K562 (cell line): ENCODE data around the gene LRRC19.

Experiments used
- ATF2 ChIP-seq: sonication (generic); formaldehyde crosslinking; IDR thresholded peaks from 2 replicates; pipeline ENCODE4 v1.8.1; 2022; ENCODE audit warnings: missing genetic modification reagents
- CBFB ChIP-seq: sonication (generic); formaldehyde crosslinking; IDR thresholded peaks from 2 replicates; pipeline ENCODE4 v1.4.0; 2020; ENCODE audit warnings: mild to moderate bottlenecking, missing genetic modification reagents
- CHD1 ChIP-seq: fragments of 200-600 bp; sonication (generic); IDR thresholded peaks from one replicate; pipeline ENCODE4 v1.6.1; 2012; ENCODE audit warnings: mild to moderate bottlenecking, moderate library complexity, low read length, inconsistent platforms
- CREB5 ChIP-seq: fragments of 250-450 bp; sonication (Bioruptor Pico); IDR thresholded peaks from 2 replicates; pipeline ENCODE4 v1.5.0; 2020; ENCODE audit warnings: mild to moderate bottlenecking
- HDGF ChIP-seq: fragments of 450-650 bp; IDR thresholded peaks from 2 replicates; pipeline ENCODE4 v1.6.1; 2016
- NR2C2 ChIP-seq, 2 experiments: fragments of 200-800 bp in 1 of 2; sonication (Bioruptor generic) in 1 of 2; sonication (generic) in 1 of 2; formaldehyde crosslinking in 1 of 2; IDR thresholded peaks; 2 replicates each; pipeline versions ENCODE4 v1.6.1 to v1.8.0; 2016 to 2022; ENCODE audit warnings: mild to moderate bottlenecking in 1 of 2, missing compliant biosample characterization in 1 of 2, missing genetic modification characterization in 1 of 2, missing genetic modification reagents in 1 of 2
- TF ChIP-seq, protein P1 (sequence below): sonication (generic); formaldehyde crosslinking; IDR thresholded peaks from 2 replicates; pipeline ENCODE4 v1.8.0; 2022; ENCODE audit warnings: missing genetic modification reagents, mild to moderate bottlenecking, borderline replicate concordance
- TF ChIP-seq, protein P2 (sequence below), 3 experiments: IDR thresholded peaks in 2 of 3; conservative IDR thresholded peaks in 1 of 3; 2 replicates each; pipeline ENCODE4 v1.5.1; 2011 to 2012; ENCODE audit warnings: low read length in 3 of 3, mild to moderate bottlenecking in 3 of 3, control low read depth in 2 of 3, improper control_type of control experiment in 1 of 3, inconsistent platforms in 1 of 3, low read depth in 1 of 3, mixed read lengths in 1 of 3, moderate library complexity in 1 of 3; ENCODE audit not compliant: insufficient read depth in 2 of 3
- TF ChIP-seq, protein P3 (sequence below): fragments of 250-450 bp; sonication (Bioruptor Pico); IDR thresholded peaks from 2 replicates; pipeline ENCODE4 v1.5.0; 2021; ENCODE audit warnings: mild to moderate bottlenecking, moderate library complexity
- TF ChIP-seq, protein P4 (sequence below): fragments of 450-650 bp; IDR thresholded peaks from 2 replicates; pipeline ENCODE4 v1.7.1; 2018; ENCODE audit warnings: mild to moderate bottlenecking, low read depth; ENCODE audit not compliant: partially characterized antibody

DNA sequence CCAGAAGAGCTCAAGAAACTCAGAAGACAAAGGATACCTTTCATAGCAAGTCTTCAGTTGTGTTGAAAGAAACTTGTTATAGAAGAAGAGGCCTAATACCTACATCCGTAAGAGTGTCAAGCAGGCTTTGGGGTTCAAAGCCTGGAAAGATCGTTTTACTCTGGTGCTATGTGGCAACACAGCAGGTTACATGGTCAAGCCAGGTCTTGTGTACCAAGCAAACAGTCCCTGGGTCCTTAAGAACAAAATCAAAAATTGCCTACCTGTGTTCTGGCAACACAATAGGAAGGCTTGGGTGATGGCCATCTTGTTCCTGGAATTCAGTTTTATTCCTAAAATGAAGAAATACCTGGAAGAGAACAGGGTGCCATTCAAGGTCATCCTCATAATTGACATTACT is 32.0 kb upstream of the LRRC19 start:
- TF ChIP-seq, protein P1, sequence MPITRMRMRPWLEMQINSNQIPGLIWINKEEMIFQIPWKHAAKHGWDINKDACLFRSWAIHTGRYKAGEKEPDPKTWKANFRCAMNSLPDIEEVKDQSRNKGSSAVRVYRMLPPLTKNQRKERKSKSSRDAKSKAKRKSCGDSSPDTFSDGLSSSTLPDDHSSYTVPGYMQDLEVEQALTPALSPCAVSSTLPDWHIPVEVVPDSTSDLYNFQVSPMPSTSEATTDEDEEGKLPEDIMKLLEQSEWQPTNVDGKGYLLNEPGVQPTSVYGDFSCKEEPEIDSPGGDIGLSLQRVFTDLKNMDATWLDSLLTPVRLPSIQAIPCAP (CRISPR knock-in tag): no peak
- TF ChIP-seq, protein P2, sequence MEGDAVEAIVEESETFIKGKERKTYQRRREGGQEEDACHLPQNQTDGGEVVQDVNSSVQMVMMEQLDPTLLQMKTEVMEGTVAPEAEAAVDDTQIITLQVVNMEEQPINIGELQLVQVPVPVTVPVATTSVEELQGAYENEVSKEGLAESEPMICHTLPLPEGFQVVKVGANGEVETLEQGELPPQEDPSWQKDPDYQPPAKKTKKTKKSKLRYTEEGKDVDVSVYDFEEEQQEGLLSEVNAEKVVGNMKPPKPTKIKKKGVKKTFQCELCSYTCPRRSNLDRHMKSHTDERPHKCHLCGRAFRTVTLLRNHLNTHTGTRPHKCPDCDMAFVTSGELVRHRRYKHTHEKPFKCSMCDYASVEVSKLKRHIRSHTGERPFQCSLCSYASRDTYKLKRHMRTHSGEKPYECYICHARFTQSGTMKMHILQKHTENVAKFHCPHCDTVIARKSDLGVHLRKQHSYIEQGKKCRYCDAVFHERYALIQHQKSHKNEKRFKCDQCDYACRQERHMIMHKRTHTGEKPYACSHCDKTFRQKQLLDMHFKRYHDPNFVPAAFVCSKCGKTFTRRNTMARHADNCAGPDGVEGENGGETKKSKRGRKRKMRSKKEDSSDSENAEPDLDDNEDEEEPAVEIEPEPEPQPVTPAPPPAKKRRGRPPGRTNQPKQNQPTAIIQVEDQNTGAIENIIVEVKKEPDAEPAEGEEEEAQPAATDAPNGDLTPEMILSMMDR (IDR thresholded peaks at IDR 0.05 in 2 of 3, conservative IDR thresholded peaks at IDR 0.05 in 1 of 3; ENCODE audit: insufficient read depth in 2 of 3, low read depth in 1 of 3, low read length in 3 of 3): no peak
- TF ChIP-seq CREB5 (no peak), ATF2 (CRISPR knock-in tag) (no peak), HDGF (no peak), CHD1 (no peak), CBFB (CRISPR knock-in tag) (no peak), NR2C2 (CRISPR knock-in tag; IDR thresholded peaks at IDR 0.05) (no peak), NR2C2 (tag; IDR thresholded peaks at IDR 0.05) (no peak)
- TF ChIP-seq, protein P3, sequence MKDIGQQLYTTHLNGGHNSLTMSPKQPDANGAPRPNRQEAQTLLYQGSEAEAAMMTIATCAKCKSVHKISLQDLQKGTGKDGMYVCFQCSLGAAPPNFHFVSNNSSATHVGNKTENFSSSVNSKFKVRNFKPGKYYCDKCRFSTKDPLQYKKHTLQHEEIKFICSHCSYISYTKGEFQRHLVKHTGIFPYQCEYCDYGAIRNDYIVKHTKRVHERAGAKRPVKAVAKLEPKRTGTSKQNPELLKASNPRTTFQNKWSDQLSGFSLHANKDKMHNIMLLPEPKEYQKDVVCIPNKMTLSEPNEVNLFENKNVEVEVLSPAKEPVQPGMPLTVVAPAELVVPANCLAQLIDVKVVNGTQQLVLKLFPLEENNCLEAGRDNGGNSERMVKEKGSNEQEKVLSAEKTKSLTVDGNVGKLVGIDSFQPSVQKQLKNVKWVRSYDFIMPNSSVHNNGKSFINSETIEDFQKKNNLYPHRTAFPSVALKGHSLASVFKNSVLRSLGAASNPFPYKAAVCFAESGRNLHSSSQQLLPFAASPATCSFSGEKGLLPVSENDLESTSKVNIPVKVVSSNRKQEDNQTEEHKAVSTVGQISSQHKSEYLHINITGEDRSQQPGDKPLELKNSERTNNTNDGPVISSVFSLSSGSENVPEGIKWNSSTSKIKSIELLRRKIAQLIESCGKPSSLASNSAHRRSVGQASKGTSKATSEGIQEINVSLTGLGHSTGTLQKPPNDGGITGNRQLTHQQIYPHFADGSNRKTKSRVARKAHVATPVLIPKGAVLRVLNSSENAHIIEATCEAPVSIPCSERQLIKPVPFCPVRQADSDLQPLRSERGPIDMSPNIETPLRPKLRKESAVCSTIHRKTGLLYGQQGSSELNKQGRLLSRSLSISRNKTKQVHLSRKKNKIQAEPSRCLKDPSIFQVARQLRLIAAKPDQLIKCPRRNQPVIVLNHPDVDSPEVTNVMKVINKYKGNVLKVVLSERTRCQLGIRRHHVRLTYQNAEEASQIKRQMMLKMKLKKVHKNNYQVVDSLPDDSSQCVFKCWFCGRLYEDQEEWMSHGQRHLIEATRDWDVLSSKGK (CRISPR knock-in tag): no peak
- TF ChIP-seq, protein P4, sequence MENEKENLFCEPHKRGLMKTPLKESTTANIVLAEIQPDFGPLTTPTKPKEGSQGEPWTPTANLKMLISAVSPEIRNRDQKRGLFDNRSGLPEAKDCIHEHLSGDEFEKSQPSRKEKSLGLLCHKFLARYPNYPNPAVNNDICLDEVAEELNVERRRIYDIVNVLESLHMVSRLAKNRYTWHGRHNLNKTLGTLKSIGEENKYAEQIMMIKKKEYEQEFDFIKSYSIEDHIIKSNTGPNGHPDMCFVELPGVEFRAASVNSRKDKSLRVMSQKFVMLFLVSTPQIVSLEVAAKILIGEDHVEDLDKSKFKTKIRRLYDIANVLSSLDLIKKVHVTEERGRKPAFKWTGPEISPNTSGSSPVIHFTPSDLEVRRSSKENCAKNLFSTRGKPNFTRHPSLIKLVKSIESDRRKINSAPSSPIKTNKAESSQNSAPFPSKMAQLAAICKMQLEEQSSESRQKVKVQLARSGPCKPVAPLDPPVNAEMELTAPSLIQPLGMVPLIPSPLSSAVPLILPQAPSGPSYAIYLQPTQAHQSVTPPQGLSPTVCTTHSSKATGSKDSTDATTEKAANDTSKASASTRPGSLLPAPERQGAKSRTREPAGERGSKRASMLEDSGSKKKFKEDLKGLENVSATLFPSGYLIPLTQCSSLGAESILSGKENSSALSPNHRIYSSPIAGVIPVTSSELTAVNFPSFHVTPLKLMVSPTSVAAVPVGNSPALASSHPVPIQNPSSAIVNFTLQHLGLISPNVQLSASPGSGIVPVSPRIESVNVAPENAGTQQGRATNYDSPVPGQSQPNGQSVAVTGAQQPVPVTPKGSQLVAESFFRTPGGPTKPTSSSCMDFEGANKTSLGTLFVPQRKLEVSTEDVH: no peak
